G401.6 (cell line): ENCODE results near the gene NHERF1.

Experiments
- FAIRE-seq: peaks from 2 replicates; lab custom pipeline; 2012; peaks lifted over from hg19 to GRCh38; lab: Jason Lieb, UNC

NHERF1 gene

DNA sequence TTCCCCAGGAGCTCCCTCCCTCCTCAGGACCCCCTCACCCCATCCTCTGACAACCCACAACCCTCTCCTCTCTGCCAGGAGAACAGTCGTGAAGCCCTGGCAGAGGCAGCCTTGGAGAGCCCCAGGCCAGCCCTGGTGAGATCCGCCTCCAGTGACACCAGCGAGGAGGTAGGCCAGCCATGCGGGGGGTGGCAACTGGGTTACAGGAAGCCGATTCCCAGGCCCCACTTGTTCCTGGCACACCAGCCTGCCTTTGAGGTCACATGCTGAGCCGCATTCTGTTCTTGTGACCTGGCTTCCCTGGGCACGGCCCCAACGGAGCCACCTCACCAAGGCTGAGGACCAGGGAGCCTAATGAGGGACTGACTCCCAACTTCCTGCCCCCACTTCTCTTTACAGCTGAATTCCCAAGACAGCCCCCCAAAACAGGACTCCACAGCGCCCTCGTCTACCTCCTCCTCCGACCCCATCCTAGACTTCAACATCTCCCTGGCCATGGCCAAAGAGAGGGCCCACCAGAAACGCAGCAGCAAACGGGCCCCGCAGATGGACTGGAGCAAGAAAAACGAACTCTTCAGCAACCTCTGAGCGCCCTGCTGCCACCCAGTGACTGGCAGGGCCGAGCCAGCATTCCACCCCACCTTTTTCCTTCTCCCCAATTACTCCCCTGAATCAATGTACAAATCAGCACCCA, 19.8 kb downstream of the NHERF1 start:
- FAIRE-seq, result no peak

DNA sequence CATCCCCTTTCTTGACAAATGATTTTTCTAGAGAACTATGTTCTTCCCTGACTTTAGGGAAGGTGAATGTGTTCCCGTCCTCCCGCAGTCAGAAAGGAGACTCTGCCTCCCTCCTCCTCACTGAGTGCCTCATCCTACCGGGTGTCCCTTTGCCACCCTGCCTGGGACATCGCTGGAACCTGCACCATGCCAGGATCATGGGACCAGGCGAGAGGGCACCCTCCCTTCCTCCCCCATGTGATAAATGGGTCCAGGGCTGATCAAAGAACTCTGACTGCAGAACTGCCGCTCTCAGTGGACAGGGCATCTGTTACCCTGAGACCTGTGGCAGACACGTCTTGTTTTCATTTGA, 20.3 kb downstream of the NHERF1 start:
- no peak for FAIRE-seq

DNA sequence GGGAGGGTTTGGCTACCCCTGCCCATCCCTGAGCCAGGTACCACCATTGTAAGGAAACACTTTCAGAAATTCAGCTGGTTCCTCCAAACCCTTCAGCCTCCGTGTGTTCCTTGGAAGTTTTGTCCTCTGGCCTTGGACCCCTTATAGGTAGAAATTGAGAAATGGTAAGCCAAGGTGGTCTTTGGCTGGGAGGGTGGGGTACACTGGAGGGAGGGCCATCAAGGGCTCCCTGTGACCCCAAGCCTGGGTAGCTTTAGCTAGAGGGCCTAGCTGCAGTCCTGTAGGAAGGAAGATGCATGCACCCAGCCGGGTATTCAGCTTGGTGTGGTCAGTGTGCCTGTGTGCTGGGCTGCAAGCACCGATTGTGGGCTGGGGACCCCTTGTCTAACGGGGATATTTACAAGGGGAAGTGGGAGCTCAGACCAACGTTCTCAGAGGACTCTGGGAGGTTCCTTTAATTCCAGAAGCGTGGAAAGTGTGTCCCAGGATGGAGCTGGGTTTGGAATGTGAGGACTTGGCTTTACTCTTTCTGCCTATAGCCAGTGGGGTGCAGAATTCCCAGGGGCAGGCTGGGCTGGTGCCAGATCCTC, 20.9 kb downstream of the NHERF1 start:
- no peak for FAIRE-seq

DNA sequence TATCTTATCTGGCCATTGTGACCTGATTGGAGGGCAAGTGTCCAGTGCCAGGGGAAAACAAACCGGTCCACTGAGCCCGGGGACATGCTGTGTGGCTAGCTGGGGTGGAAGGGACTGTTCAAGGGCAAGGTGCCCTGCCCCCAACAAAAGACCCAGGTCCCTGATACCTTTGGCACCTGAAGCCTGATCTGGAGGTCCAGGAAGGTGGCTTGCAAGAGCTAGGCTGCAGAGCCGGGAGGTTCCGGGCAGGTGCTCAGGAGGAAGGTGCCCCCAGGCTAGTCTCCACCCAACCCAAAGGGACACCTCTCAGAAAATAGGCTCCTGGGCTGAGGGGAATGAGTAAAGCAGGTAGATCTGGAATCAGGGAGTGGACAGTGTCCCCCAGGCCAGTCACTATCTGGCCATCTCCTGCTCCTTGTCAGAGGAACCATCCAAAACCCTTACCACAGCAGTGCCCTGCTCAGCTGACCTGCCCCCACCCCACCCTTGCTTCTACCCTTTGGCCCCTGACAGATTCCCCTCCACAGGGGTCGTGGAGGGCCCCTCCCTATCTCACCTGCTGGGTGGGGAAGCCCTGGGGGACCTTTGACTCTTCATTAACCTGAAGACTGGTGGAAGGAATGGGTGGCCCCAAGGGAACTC, 21.5 kb downstream of the NHERF1 start:
- no peak for FAIRE-seq

DNA sequence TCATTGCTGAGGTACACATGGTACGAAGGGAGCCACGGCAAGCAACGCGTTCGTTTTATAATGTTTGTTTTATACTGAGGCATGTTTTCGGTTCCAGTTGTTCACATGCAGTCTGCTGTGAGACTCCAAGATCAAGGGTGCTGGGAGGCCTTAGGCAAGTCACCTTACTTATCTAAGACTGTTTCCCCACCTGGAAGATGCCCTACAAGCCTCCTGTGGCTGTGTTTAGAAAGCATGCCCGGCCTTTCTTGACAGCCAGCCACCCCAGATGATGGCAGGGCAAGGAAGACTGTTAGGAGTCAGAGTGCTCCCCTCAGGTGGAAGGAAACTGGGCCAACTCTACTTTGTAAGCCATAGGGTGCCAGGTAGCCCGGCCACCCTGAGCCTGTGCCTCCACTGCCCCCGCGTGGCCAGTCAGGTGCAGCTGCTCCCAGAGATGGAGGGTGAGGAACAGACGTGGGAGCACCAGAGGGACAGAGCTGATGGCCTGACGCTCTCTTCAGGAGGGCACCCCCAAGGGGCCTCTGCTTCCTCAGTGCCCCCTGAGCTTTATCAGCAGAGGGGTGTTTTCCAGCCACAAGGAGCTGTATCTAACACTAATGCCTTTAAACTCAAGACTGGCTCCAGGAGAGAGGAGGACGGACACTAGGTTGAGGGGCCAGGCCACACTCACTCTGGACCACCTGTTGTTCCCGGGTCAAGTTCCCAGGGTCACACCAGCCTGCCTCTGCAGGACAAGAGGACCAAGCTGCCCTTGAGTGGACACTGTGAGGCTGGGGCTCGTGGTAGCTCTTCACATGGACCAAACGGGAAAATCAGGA, 22.3 kb downstream of the NHERF1 start:
- no peak for FAIRE-seq

DNA sequence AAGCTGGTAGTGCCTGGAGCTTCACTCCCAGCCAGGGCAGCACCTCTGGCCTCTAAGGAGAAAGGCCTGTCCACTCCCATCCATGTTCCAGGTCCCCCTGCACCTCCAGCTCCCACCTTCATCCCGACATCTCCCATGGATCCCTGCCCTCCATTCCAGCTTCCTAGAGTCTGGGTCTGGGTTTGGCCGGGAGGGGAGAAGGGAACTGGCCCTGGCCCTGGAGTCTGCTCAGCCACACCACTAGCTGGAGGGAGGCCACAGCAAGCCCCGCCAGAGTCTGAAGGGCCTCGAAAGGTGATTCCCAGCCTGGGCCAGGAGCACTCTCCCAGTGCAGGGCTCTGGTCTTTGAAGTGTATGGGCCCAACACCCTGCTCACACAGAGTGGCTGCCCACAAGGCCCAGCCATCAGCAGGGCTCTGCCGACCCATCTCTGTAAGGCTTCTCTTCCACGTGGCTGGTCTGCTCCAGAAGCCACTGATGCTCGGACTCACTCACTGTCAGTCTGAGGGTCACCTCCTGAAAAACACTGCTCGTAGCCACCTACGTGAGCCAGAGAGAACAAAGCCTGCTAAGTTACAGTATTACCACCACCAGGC, 23.0 kb downstream of the NHERF1 start:
- FAIRE-seq, result no peak

DNA sequence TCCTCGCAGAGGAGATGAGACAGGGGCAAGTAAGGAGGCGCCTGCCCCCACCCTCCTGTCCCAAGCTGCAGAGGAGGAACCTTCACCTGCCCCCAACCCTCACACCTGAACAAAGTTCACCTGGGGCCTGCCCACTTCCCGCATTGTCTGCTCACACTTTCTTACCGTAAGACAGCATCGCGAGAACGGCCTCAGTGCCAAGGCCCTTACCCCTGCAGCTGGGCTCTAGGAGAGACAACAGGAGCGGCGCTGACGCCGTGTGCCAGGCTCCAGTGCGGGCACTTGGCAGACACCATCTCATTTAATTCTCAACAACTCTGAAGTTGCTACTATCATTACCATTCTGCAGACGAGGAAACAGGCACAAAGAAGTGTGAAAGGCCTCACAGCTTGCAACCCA, 23.6 kb downstream of the NHERF1 start:
- FAIRE-seq, result no peak

DNA sequence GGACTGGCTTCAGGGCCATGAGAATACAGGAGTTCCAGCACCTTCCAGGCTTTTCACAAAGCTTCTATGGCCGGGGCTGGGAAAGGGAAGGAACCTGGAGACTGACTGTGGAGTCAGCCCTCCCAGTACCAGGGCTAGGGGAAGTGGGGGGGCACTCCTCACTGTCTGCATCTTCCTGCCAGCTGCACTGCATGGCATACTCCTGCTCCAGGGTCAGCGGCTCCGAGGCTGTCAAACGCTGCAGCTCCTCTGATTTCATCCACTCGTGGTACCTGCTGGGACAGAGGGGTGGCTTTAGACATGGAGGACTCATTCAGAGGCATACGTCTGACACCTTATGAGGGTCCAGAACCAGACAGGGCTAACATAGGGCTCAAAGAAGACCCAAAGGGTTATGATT, 25.0 kb downstream of the NHERF1 start:
- FAIRE-seq, result no peak

DNA sequence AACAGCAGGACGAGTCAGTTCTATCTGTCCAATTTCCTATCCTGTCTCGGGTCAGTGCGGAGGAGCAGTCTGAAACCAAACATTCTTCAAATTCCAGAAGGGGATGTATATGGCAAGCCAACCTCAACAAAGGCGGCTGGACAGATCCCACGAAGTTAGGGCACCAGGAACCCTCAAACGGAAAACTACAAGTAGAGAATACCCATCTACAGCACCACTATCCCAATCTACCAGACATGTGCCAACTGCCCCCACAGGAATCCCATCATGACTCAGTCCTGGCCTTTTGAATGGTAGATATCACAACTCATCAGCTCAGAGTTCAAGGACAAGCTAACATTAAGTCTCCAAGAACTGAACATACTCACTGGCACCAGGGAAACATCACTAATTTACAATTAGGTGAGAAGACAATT, 25.5 kb downstream of the NHERF1 start:
- FAIRE-seq, result no peak

DNA sequence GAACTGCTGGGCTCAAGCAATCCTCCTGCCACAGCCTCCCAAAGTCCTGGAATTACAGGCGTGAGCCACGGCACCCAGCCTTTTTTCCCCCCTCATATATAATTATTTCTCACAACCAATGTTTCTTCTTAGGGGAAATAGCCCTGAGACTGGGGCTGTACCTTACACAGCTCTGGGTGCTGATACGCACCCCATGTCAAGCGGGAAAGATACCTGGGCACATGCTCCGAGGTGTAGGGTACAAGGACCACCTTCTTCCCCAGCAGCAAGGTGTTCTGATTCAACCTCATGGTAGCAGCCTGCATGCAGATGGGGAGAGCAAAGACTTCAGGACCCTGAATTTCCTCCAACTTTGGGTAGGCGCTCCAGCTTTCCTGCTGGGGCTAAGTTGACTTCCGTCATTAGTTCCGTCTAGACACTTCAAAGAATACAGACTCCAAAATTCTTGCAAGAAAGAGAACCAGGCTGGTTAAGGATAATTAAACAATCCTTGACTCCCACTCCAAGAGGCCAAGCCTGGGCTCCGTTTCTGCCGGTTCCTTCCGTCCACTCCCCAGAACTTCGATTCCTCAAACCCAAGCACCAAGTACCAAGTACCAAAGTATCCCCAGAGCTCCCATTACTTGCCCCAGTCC, 27.1 kb downstream of the NHERF1 start:
- FAIRE-seq, result no peak

DNA sequence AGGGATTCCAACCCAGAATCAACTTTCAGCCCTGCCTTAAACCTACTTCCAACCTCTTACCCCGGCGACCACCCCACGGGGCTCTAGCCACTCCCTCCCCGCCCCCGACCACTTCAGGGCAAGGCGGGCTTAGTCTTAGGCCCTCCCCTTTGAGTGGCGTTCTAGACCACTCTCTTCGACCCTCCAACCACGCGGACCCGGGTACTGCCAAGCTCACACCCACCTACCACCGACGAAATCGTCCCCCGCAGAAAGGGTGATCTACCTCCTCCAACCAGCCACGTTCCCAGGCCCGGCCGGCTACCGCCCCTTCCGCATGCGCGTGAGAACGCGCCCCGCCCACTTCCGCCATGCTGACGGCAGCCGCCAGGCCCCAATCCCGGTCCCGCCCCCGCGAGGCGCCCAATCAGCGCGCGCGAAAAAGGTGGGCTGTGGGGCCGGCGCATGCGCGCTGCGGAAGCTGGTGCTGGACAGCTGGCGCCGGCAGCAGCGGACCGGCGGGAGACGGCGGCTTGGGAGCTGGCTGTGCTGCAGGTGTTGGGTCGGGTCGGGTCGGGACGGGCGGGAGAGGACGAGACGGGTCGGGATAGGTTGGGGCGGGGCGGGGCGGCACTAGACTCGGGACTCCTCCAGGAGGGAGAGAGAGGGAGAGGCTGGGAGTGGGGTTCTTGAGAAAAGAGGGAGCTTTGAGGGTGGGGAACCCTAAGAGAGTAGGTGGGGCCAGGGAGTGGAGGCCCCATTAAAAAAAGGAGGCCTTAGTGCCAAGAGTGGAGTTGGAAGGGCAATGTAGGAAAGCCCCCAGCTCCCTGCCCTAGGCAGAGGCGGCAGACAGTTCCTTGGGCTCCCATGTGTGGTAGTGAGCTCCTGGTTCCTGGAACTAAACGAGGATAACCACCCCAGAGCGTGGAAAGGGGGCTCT, 27.9 kb downstream of the NHERF1 start, which contains the start of gene NAT9:
NAT9 (minus strand) TSS at position 302 of the 919 bp plus-strand sequence. CDS start 647 bp downstream, outside the sequence.
- peak; percentile 60 for FAIRE-seq

DNA sequence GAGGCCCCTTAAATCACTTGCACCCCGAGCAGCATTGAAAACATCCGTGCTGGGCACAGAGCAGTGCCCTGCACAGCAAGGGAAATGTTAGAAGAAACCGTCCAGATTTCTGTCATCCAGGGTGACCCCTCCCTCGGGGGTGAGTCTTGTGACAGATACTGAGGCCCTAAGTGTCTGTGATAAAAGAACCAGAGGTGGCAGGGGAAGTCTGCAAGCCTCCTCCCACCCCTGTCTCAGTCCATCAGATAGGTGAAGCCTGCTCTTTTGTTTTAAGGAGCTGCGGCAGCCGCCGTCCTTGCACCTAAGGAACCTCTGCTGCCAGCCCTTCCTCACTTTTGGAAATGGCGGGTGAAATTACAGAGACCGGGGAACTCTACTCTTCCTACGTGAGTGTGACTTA, 28.6 kb downstream of the NHERF1 start:
- no peak for FAIRE-seq

DNA sequence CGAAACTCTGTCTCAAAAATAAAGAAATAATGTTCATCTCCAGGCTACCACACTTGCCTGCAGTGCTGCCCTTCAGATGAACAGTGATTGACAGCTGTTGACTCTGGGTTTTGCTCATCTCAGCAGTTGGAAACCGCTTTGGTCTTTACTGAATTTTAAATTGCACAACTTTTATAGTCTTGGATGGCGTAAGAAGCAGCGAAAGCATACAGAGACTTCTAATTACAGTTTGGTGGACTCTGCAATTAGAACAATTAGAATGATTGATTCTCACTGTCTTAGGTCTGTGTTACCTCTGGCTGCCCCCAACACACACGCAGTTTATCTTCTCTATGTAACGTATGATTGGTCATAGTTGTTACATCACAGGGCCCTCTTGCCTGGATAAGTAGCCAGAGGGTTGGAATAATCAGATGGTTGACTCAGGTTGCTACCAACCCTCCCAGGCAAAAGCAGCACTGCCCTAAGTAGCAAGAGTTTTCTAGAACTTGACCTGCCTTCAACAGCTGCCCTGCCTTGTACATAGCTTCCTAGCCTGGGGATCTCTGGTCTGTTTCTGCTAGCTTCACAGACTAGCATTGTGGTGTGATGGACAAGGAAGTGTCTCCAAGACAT, 29.6 kb downstream of the NHERF1 start:
- no peak for FAIRE-seq

DNA sequence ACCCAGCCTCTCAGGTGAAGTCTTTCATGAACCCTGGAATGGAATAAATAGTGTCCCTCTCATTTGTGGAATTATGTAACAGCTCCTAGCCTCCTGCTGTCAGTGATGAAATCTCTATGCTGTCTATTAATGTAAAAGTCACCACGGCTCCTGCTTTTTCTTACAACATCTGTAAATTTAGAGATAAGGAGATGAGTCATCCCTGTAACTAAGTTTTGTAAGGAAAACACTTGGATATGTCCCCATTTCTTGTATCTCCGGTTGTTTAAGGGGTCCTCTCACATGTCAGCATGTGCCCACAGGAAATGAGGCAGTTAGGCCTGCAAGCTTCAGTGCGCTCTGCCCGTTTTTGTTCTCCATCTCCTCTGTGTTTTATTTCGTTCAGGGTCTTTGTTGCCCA, 30.5 kb downstream of the NHERF1 start:
- no peak for FAIRE-seq

DNA sequence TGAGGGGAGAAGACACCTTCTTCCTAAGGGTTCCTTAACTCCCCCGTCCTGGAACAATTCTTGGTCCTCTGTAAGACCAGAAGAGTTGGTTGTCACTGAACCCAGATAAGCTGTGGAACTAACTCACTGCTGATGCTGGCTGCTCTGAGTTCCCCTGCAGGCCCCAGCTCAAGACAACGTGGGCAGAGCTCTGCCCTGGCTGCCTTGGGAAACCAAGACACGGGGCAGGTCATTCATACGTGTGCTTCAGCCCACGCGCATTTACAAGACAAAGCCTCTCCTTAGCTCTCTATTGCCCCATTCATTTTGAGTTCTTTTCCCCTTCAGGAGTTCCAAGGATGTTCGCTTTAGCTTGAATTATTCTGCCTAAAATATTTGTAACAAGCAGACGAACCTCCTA, 31.1 kb downstream of the NHERF1 start:
- no peak for FAIRE-seq

DNA sequence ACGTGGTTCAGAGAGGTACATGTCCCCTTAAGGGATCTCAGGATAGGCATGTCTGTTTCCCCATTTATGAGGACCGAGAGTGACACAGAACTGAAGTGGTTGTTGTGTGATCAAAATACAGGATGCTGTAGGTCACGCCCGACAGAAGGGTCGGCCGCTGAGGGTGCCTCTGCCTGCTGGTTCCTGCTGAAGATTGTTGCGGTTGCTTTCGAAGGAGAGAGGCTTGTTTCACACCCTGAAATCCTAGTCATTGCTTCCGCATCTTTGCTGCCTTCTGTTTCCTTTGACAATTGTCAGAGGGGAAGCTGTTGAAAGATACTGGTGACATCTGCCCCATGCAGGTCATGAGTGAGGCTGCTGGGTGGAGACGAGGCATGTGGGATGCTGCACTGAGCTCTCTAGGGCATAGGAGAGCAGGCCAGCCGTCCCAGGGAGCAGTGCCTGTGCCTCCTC, 31.5 kb downstream of the NHERF1 start:
- FAIRE-seq, result no peak

DNA sequence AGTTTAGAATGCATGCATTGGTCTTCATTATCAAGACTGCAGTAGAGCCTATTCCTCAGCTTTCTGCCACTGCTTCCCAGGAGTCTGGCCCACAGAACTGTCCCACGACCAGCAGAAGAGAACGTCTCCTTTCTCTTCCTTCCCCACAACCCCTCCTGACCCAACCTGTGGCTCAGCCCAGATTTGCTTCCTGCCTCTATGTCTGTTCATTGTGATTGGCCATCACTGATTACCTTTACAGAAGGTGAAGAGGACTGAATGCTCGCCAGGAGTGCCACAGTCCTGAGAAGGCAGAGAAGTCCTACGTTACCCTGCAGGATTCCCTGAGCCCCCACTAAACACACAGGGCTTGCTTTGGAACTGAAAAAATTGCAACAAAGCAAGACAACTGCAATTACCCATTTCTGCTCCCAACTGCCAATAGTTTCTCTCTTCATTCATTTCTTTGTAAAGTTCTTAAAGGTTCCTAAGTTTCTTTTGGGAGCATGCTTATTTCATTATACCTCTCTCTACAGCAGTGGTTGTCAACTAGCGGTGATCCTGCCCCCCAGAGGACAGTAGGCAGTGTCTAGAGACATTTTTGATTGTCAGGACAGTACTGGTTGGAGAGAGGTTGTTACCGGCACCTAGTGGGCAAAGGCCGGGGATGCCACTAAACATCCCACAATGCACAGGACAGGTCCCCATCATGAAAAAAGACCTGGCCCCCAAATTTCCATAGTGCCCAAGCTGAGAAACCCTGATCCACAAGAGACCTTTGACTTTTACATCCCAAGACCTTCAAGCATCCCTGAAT, 32.2 kb downstream of the NHERF1 start:
- peak; percentile 25 for FAIRE-seq

DNA sequence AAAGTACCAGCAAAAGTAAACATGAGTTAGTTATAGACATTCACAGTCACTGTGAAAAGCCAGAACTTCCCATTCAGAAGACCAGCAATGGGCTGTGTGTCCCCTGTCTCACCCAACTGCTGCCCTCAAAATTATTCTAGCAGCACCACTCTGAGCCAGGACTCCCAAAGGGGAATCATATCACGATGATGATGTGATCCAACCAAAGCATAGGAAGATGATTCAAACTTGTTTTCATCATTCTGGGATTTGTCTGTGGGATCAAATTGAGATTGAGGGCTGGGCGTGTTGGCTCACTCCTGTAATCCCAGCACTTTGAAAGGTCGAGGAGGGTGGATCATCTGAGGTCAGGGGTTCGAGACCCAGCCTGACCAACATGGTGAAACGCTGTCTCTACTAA, 34.1 kb downstream of the NHERF1 start:
- FAIRE-seq, result no peak

DNA sequence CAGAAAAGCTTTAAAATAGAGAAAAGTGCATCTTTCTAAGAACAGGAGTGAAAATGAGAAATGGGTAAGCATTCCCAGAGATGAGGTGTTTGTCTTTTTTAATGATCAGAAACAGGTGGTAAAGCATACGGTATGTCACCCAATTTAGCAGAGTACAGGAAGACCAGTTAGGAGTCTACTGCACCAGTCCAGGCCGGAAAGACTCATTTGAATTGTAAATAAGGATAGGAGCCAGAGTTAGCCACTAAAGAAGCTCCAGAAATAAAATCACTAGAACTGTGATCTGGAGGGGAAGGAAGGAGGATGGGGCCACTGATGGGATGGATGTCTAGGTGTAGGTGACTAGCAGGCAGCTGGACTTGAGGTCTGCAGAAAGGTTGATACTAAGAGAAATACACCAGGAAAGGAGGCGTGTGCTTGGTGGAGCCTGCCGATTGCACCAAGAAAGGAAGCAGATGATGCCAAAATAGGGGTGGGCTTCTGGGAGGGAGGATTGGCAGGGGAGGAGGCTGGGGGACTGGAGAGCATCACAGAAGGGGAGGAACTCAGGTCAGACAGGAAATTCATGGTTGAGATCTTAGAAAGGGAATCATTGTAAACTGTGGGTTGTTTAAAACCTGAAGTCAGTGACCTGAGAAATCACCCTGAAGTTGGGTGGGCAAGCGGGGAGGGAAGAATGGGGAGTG, 35.8 kb downstream of the NHERF1 start:
- FAIRE-seq, result no peak
